Ovary (tissue), 9 donors: Measurements from ENCODE around the gene SEZ6. TPM values are rescaled to one million over a fixed set of nuclear protein-coding genes. Genes with fewer than 3 reads are reported as not detected.

Source experiments
- DNase-seq, 5 donors: peaks; one replicate each; pipeline ENCODE4 v3.0.0-alpha.2; 2019 to 2020
- H3K27ac ChIP-seq, 2 donors: fragments of 200-600 bp; one replicate each; pipeline versions ENCODE4 v1.5.1 to v1.8.0; 2019 to 2022
- H3K27me3 ChIP-seq: fragments of 200-600 bp; one replicate; pipeline ENCODE4 v1.8.0; 2022
- H3K36me3 ChIP-seq: fragments of 200-600 bp; sonication (generic); one replicate; pipeline ENCODE4 v1.5.1; 2019
- H3K4me1 ChIP-seq: one replicate; pipeline ENCODE4 v1.8.1; 2013; ENCODE audit warnings: mild to moderate bottlenecking, moderate library complexity; ENCODE audit not compliant: insufficient read depth
- H3K4me3 ChIP-seq: fragments of 200-600 bp; sonication (generic); one replicate; pipeline ENCODE4 v1.5.1; 2017
- H3K9me3 ChIP-seq, 2 donors: fragments of 200-600 bp in 1 of 2; sonication (generic) in 1 of 2; one replicate each; pipeline versions ENCODE4 v1.5.1 to v1.8.1; 2013 to 2019; ENCODE audit warnings: mild to moderate bottlenecking in 1 of 2, moderate library complexity in 1 of 2
- EP300 ChIP-seq: sonication (generic); formaldehyde crosslinking; IDR thresholded peaks from one replicate; pipeline ENCODE4 v1.6.1; 2017; ENCODE audit warnings: antibody characterized with exemption
- POLR2A ChIP-seq: fragments of 450-650 bp; IDR thresholded peaks from one replicate; pipeline ENCODE4 v1.6.1; 2017; ENCODE audit warnings: antibody characterized with exemption, mild to moderate bottlenecking, moderate library complexity
- whole genome bisulfite sequencing, 3 donors: extraction: QIAGEN DNeasy Blood & Tissue Kit in 1 of 3; methylation state at CpG; one replicate each; pipeline versions ENCODE4 v1.1.5 to v1.1.7; 2013 to 2017; 5-methylcytosine and 5-hydroxymethylcytosine counted together
- intact Hi-C, 4 donors: fragments of 100-400 bp; cut with DNase I; formaldehyde crosslinking; loops; one replicate each; pipeline versions ENCODE4 v1.11.0 to v1.15.1; 2022 to 2023
- polyA plus RNA-seq, 2 donors: library from polyadenylated mRNA; stranded (reverse); fragments of 200-250 nt in 1 of 2; fragments of 350-450 nt in 1 of 2; fragmentation: Illumina TruSeq in 1 of 2; extraction: RNeasy Lipid Tissue Mini Kit (QIAGEN cat#74804) in 1 of 2; gene quantifications; one replicate each; pipeline ENCODE4 v1.2.3, GENCODE V29; 2013 to 2014
- total RNA-seq, 7 donors: library from RNA; depleted of rRNA in 2 of 7; stranded (reverse); fragments of >200 nt in 2 of 7; fragmentation: NEBNext Ultra II Directional in 3 of 7; extraction: Animal tissue kit (Norgen Biotek cat#: 25700) in 3 of 7; gene quantifications; one replicate each; pipeline versions ENCODE4 v1.1.0 to v1.2.4, GENCODE V29; 2016 to 2023
- TF ChIP-seq, protein P1 (sequence below), 3 donors: fragments of 450-650 bp in 2 of 3; fragments of 200-600 bp in 1 of 3; IDR thresholded peaks; one replicate each; pipeline versions ENCODE4 v1.5.1 to v1.8.0; 2016 to 2022; ENCODE audit warnings: antibody characterized with exemption in 3 of 3, mild to moderate bottlenecking in 1 of 3
- donor health status: DM: no; HTN: no; CAD: no; lungs with moderate emphysema.
- donor health status: DM: no; HTN: no; CAD: no.
- donor health status: Bipolar disorder and iron deficiency.
- donor health status: DM: yes; HTN: yes; CAD: no.
- donor health status: DM: no; HTN: no; CAD: no.
- donor health status: DM: yes; HTN: yes; CAD: no.

Gene SEZ6
- total and polyA plus RNA-seq, 9 donors: not detected

DNA sequence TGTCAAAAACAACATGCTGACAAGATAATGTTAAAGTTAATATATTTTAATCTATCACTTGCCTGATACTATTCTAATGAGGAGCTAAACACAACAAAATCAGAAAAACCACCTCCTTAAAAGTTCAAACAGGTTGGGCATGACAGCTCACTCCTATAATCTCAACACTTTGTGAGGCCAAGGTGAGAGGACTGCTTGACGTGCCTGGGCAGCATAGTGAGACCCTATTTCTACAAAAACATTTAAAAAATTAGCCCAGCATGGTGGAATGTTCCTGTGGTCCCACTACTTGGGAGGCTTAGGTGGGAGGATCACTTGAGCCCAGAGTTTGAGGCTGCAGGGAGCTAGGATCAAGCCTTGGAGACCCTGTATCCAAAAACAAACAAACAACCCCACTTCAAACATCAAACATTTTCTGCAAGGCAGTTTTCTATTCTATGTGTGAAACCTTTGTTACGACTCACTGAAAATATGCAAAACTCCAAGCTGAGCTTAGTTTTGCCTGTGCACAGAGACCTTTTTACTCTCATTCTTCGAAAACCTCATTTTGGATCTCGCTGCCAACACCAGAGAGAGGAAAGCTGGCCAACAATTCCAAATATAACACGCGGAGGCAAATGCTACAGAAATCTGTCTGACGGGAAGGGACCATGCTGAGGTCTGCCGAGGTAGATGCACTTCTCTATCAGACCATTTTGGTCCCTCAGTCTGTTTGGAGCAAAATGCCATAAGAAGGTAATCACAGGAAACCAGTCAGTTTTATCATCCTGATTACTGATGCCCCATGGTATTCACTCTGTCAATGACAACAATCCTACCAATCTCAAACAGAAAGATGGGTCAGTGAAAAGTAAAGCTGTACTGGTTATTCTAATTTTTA, 60.7 kb downstream of the SEZ6 start:
- Histone ChIP-seq H3K4me3 (no peak overlapping the region), H3K27ac (no peak overlapping the region), H3K9me3 (no peaks in the 10 kb centered on the region), H3K36me3 (no peaks in the 10 kb centered on the region), H3K27me3 (no peaks in the 10 kb centered on the region), H3K4me1 (peaks cover 12% of the 10 kb centered on the region)
- no peak for DNase-seq
- intact Hi-C loops: no loop called here
- 10 to 24% (median 18%) methylated on average over 8 of the region's 8 CpGs for WGBS, 3 donors
- TF ChIP-seq POLR2A (no peak), EP300 (no peak)
- TF ChIP-seq, protein P1, sequence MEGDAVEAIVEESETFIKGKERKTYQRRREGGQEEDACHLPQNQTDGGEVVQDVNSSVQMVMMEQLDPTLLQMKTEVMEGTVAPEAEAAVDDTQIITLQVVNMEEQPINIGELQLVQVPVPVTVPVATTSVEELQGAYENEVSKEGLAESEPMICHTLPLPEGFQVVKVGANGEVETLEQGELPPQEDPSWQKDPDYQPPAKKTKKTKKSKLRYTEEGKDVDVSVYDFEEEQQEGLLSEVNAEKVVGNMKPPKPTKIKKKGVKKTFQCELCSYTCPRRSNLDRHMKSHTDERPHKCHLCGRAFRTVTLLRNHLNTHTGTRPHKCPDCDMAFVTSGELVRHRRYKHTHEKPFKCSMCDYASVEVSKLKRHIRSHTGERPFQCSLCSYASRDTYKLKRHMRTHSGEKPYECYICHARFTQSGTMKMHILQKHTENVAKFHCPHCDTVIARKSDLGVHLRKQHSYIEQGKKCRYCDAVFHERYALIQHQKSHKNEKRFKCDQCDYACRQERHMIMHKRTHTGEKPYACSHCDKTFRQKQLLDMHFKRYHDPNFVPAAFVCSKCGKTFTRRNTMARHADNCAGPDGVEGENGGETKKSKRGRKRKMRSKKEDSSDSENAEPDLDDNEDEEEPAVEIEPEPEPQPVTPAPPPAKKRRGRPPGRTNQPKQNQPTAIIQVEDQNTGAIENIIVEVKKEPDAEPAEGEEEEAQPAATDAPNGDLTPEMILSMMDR (IDR thresholded peaks at IDR 0.05): no peak

DNA sequence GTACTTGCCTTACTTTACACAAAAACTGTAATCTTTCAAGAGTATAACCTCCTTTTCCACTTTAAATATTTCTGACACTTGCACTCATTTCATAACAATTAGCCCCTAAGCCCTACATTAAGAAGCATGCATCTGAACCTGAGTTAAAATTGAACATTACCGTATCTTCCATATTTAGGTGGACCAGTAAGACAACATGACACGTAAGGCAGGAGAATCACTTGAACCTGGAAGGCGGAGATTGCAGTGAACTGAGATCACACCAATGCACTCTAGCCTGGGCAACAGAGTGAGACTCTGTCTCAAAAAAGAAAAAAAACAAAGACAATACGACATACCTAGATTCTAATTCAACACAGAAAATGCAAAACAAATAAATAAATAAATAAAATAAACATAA, 61.5 kb downstream of the SEZ6 start:
- H3K4me1 ChIP-seq: peaks cover 12% of the 10 kb centered on the region
- TF ChIP-seq EP300 (no peak), POLR2A (no peak)
- TF ChIP-seq, protein P1 (IDR thresholded peaks at IDR 0.05): no peak

DNA sequence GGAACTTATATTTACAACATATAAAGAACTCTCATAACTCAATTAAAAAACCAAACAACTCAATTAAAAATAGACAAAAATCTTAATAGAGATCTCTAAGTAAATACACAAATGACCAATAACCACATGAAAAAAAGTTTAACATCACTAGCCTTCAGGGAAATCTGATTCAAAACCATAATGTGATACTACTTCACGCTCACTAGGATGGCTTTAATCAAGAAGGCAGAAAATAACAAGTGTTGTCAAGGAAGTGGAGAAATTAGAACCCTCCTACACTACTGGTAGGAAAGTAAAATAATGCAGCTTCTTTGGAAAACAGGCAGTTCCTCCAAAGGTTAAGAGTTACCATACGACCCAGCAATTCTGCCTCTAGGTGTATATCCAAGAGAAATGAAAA, 62.9 kb downstream of the SEZ6 start:
- H3K36me3 ChIP-seq: no peaks in the 10 kb centered on the region
- peaks cover 14% of the 10 kb centered on the region for H3K4me1 ChIP-seq
- no peaks in the 10 kb centered on the region for H3K27me3 ChIP-seq
- DNase-seq: no peak
- no peak for TF ChIP-seq EP300
- TF ChIP-seq POLR2A: no peak
- TF ChIP-seq, protein P1 (IDR thresholded peaks at IDR 0.05): no peak
- no peak overlapping the region for H3K27ac ChIP-seq
- no peak overlapping the region for H3K4me3 ChIP-seq
- H3K9me3 ChIP-seq: no peaks in the 10 kb centered on the region
- WGBS, 3 donors: 87 to 94% (median 90%) methylated on average over 2 of the region's 2 CpGs
- intact Hi-C loops: no loop called here

More for the DNA sequence above, 61.5 kb downstream of the SEZ6 start:
- H3K9me3 ChIP-seq: no peaks in the 10 kb centered on the region
- no peak for DNase-seq
- no peaks in the 10 kb centered on the region for H3K27me3 ChIP-seq
- intact Hi-C loops: no loop called here
- H3K36me3 ChIP-seq: no peaks in the 10 kb centered on the region
- H3K4me3 ChIP-seq: no peak overlapping the region
- 85 to 87% (median 85%) methylated on average over 4 of the region's 4 CpGs for WGBS, 3 donors
- no peak overlapping the region for H3K27ac ChIP-seq

DNA sequence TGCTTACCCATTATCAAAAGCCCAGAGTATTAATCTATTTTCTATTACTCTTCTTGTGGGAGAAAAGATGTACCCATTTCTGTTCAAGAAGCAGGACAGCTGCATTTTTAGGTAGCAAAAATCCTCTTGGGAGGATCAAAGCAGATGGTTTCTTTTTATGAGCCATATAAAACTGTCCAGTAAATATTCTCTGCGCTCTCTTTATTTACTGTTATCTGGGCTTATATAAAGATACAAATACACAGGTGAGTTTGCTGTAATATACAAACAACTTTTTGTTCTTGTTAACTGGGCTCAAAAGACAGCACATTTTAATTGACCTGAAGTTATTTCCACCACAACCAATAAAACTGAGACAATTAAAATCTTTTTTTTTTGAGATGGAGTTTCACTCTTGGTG, 64.6 kb downstream of the SEZ6 start:
- H3K4me3 ChIP-seq: no peak overlapping the region
- intact Hi-C loops: no loop called here
- H3K9me3 ChIP-seq: no peaks in the 10 kb centered on the region
- peaks cover 16% of the 10 kb centered on the region for H3K4me1 ChIP-seq
- TF ChIP-seq, protein P1 (IDR thresholded peaks at IDR 0.05): no peak
- no peak for TF ChIP-seq EP300
- DNase-seq: no peak
- no peaks in the 10 kb centered on the region for H3K36me3 ChIP-seq
- WGBS, 3 donors: 91 to 96% (median 95%) methylated on average over 1 of the region's 1 CpG
- no peaks in the 10 kb centered on the region for H3K27me3 ChIP-seq
- no peak overlapping the region for H3K27ac ChIP-seq
